Ishikawa (cell line): Measurements from ENCODE around the gene CRABP2.

Experiments used
- CEBPB ChIP-seq: IDR thresholded peaks from 2 replicates; pipeline ENCODE4 v1.6.1; 2012
- CREB1 ChIP-seq: IDR thresholded peaks from 2 replicates; pipeline ENCODE4 v1.6.1; 2012; ENCODE audit warnings: low read depth
- EGR1 ChIP-seq: IDR thresholded peaks from 2 replicates; pipeline ENCODE4 v1.6.1; 2012
- EP300 ChIP-seq: IDR thresholded peaks from 2 replicates; pipeline ENCODE4 v1.6.1; 2012; ENCODE audit warnings: borderline replicate concordance
- FOXM1 ChIP-seq: IDR thresholded peaks from 2 replicates; pipeline ENCODE4 v1.6.1; 2012; ENCODE audit warnings: low read depth, borderline replicate concordance
- MAX ChIP-seq: IDR thresholded peaks from 2 replicates; pipeline ENCODE4 v1.6.1; 2012
- NFIC ChIP-seq: IDR thresholded peaks from 2 replicates; pipeline ENCODE4 v1.6.1; 2012
- RAD21 ChIP-seq: IDR thresholded peaks from 2 replicates; pipeline ENCODE4 v1.6.1; 2012; ENCODE audit warnings: low read depth
- TAF1 ChIP-seq: IDR thresholded peaks from 2 replicates; pipeline ENCODE4 v1.6.1; 2012; ENCODE audit warnings: low read depth, mild to moderate bottlenecking
- TCF12 ChIP-seq: IDR thresholded peaks from 2 replicates; pipeline ENCODE4 v1.6.1; 2012; ENCODE audit warnings: low read depth
- TEAD4 ChIP-seq: IDR thresholded peaks from 2 replicates; pipeline ENCODE4 v1.6.1; 2012
- YY1 ChIP-seq: IDR thresholded peaks from 2 replicates; pipeline ENCODE4 v1.6.1; 2012; ENCODE audit warnings: low read depth
- ZBTB7A ChIP-seq: IDR thresholded peaks from 2 replicates; pipeline ENCODE4 v1.6.1; 2012; ENCODE audit warnings: low read depth
- TF ChIP-seq, protein P1 (sequence below): IDR thresholded peaks from 2 replicates; pipeline ENCODE4 v1.6.1; 2012
- TF ChIP-seq, protein P2 (sequence below): IDR thresholded peaks from 2 replicates; pipeline ENCODE4 v1.6.1; 2012; ENCODE audit warnings: low read depth, mild to moderate bottlenecking

The CRABP2 gene

GRCh38 chr1:156748670-156749418 lies 43.5 kb upstream of the CRABP2 start:
- TF ChIP-seq EP300 (no peak), TAF1 (no peak), YY1 (no peak), CREB1 (no peak), FOXM1 (no peak), TEAD4 (no peak), EGR1 (no peak), TCF12 (no peak), CEBPB (0 out of 2 replicates have a peak, but pooled peaks have one; percentile 1), NFIC (peak; percentile 60), MAX (peak; percentile 33; the same call in 1 of the 2 replicates), ZBTB7A (no peak; the same call in 1 of the 2 replicates)
- TF ChIP-seq, protein P1, sequence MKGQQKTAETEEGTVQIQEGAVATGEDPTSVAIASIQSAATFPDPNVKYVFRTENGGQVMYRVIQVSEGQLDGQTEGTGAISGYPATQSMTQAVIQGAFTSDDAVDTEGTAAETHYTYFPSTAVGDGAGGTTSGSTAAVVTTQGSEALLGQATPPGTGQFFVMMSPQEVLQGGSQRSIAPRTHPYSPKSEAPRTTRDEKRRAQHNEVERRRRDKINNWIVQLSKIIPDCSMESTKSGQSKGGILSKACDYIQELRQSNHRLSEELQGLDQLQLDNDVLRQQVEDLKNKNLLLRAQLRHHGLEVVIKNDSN = peak; percentile 82

DNA sequence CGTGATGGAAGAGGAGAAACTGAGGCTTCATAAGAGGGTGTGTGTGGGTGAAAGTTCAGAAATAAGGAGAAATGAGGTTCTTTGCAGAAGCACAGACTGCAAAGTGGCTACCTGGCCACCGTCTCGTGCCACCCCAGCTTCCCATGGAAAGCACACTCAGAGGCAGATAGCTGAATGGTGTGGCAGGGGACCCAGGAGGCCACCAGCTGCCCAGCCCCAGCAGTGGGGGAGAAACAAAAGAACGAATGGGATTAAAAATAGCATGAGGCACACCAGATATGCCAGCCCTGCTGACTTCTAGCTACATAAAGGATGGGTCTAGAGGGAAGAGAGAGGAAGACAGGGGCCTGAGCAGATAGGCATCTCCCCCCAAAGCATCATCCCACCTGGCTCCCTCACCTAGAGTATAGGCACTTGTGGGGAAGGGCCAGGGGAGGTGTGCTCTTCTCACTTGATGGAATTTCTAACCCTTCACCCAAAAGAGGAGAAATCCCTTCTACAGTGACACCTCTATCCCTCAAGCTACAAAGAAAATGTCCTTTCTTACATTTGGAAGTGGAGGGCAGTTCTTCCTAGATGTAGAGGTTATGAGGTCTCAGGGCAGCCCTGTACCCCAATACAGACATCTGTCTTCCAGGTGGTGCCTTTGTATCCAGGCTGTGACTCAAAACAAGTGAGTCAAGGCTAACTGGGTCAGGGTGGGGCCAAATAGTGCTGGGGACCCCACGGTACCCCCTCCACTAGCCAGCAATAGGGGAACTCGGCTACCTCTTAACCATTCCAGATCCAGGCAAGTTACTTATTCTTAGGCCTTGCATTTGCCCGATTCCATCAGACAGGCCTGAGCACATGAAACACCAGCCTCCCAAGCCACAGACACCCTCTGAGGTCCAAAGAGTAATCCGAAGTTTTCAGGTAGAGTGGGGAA lies 42.6 kb upstream of the CRABP2 start:
- TF ChIP-seq EP300 (no peak), CEBPB (no peak), ZBTB7A (no peak), TCF12 (no peak), RAD21 (no peak), TEAD4 (no peak), FOXM1 (no peak), TAF1 (no peak), MAX (no peak), CREB1 (no peak), EGR1 (no peak), NFIC (no peak), YY1 (no peak)
- TF ChIP-seq, protein P2, sequence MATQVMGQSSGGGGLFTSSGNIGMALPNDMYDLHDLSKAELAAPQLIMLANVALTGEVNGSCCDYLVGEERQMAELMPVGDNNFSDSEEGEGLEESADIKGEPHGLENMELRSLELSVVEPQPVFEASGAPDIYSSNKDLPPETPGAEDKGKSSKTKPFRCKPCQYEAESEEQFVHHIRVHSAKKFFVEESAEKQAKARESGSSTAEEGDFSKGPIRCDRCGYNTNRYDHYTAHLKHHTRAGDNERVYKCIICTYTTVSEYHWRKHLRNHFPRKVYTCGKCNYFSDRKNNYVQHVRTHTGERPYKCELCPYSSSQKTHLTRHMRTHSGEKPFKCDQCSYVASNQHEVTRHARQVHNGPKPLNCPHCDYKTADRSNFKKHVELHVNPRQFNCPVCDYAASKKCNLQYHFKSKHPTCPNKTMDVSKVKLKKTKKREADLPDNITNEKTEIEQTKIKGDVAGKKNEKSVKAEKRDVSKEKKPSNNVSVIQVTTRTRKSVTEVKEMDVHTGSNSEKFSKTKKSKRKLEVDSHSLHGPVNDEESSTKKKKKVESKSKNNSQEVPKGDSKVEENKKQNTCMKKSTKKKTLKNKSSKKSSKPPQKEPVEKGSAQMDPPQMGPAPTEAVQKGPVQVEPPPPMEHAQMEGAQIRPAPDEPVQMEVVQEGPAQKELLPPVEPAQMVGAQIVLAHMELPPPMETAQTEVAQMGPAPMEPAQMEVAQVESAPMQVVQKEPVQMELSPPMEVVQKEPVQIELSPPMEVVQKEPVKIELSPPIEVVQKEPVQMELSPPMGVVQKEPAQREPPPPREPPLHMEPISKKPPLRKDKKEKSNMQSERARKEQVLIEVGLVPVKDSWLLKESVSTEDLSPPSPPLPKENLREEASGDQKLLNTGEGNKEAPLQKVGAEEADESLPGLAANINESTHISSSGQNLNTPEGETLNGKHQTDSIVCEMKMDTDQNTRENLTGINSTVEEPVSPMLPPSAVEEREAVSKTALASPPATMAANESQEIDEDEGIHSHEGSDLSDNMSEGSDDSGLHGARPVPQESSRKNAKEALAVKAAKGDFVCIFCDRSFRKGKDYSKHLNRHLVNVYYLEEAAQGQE = no peak
- TF ChIP-seq, protein P1 = no peak

- TF ChIP-seq TEAD4 (peak; percentile 63), EGR1 (peak; percentile 63; the same call in 1 of the 2 replicates), MAX (peak; percentile 12; the same call in 1 of the 2 replicates), NFIC (peak; percentile 27; the same call in 1 of the 2 replicates), YY1 (peak; percentile 86), TCF12 (peak; percentile 87), CREB1 (no peak), EP300 (peak; percentile 39; the same call in 1 of the 2 replicates), TAF1 (no peak), RAD21 (no peak), FOXM1 (0 out of 2 replicates have a peak, but pooled peaks have one; percentile 26), CEBPB (no peak), ZBTB7A (peak; percentile 80; the same call in 1 of the 2 replicates)
- TF ChIP-seq, protein P2 = no peak
- TF ChIP-seq, protein P1 = no peak
These were observed 41.6 kb upstream of the CRABP2 start for GRCh38 chr1:156746728-156747631.
